ENCODE measurements around the gene AASDH.
"Not testable (repeated sequence)": the region's sequence is repeated elsewhere in the genome, so short reads cannot be mapped to it uniquely, and the experiment has no call there.

AASDH gene

GRCh38 chr4:56388306-56388705, 1.0 kb upstream of the AASDH start:
- DNase-seq = no peak

GRCh38 chr4:56386091-56386490, 1.2 kb downstream of the AASDH start:
- DNase-seq = no peak

- DNase-seq = no peak
Observed at GRCh38 chr4:56375458-56375857, 11.8 kb downstream of the AASDH start.

GRCh38 chr4:56374956-56375355, 12.3 kb downstream of the AASDH start:
- DNase-seq = no peak

- DNase-seq = no peak
Observed at GRCh38 chr4:56372774-56373173, 14.5 kb downstream of the AASDH start.

GRCh38 chr4:56371426-56372220, 15.7 kb downstream of the AASDH start:
- DNase-seq = no peak

GRCh38 chr4:56370377-56370776, 16.9 kb downstream of the AASDH start:
- no peak for DNase-seq

- not testable (repeated sequence) for DNase-seq
Observed at GRCh38 chr4:56362981-56363380, 24.3 kb downstream of the AASDH start.

- DNase-seq = no peak
Observed at GRCh38 chr4:56360071-56360470, 27.2 kb downstream of the AASDH start.

- no peak for DNase-seq
Observed at GRCh38 chr4:56356650-56357049, 30.6 kb downstream of the AASDH start.

- DNase-seq = no peak
Observed at GRCh38 chr4:56348576-56348975, 38.7 kb downstream of the AASDH start.

- DNase-seq = no peak
Observed at GRCh38 chr4:56345458-56345857, 41.8 kb downstream of the AASDH start.

GRCh38 chr4:56342746-56343145, 44.5 kb downstream of the AASDH start:
- DNase-seq = no peak

- no peak for DNase-seq
Observed at GRCh38 chr4:56330691-56331090, 56.6 kb downstream of the AASDH start.

- DNase-seq = no peak
Observed at GRCh38 chr4:56326363-56326762, 60.9 kb downstream of the AASDH start.

- no peak for DNase-seq
Observed at GRCh38 chr4:56324011-56324610, 63.2 kb downstream of the AASDH start.

GRCh38 chr4:56323327-56323726, 64.0 kb downstream of the AASDH start:
- DNase-seq = no peak

- no peak for DNase-seq
Observed at GRCh38 chr4:56321251-56321650, 66.0 kb downstream of the AASDH start.

- no peak for DNase-seq
Observed at GRCh38 chr4:56320293-56320692, 67.0 kb downstream of the AASDH start.

- DNase-seq = no peak
Observed at GRCh38 chr4:56318555-56318954, 68.7 kb downstream of the AASDH start.

- no peak for DNase-seq
Observed at GRCh38 chr4:56317749-56318148, 69.5 kb downstream of the AASDH start.

GRCh38 chr4:56316011-56316650, 71.2 kb downstream of the AASDH start:
- no peak for DNase-seq

- DNase-seq = no peak
Observed at GRCh38 chr4:56315543-56315942, 71.7 kb downstream of the AASDH start.

GRCh38 chr4:56315041-56315440, 72.2 kb downstream of the AASDH start:
- no peak for DNase-seq
